WTC11 (cell line): Measurements from ENCODE around the gene VTI1A. TPM values are rescaled to one million over a fixed set of nuclear protein-coding genes. Genes with fewer than 3 reads are reported as not detected.
"Not testable (repeated sequence)": the region's sequence is repeated elsewhere in the genome, so short reads cannot be mapped to it uniquely, and the experiment has no call there.

Source experiments
- ATAC-seq: fragments of 200-7000 bp; cut with Tn5 transposase; 2 replicates; pipeline ENCODE4 v1.10.0; 2021; ENCODE audit warnings: mild to moderate bottlenecking, moderate library complexity
- CTCF ChIA-PET: fragments of 300-600 bp; sonication (Branson Sonifier 250); formaldehyde crosslinking; loops from one replicate; lab custom pipeline; 2021; ENCODE audit warnings: antibody characterized with exemption; lab: Charles Lee
- POLR2A ChIA-PET: fragments of 350-600 bp; sonication (Branson Sonifier 250); formaldehyde crosslinking; loops from one replicate; lab custom pipeline; 2021; ENCODE audit warnings: antibody characterized with exemption; lab: Charles Lee
- DNase-seq: peaks from one replicate; pipeline ENCODE4 v3.0.0; 2021; ENCODE audit warnings: low spot score
- H3K27ac Mint-ChIP-seq: 2 replicates; pipeline ENCODE4 v1.8.0; 2021; ENCODE audit warnings: mixed read lengths
- H3K27me3 Mint-ChIP-seq: 2 replicates; pipeline ENCODE4 v1.8.0; 2021; ENCODE audit warnings: low read depth, mild to moderate bottlenecking, moderate library complexity, mixed read lengths
- H3K36me3 Mint-ChIP-seq: 2 replicates; pipeline ENCODE4 v1.8.0; 2021; ENCODE audit warnings: mixed read lengths
- H3K4me1 Mint-ChIP-seq: 2 replicates; pipeline ENCODE4 v1.8.0; 2022; ENCODE audit warnings: mixed read lengths
- H3K4me3 Mint-ChIP-seq: 2 replicates; pipeline ENCODE4 v1.8.0; 2021; ENCODE audit warnings: mild to moderate bottlenecking, moderate library complexity, mixed read lengths
- H3K9me3 Mint-ChIP-seq: 2 replicates; pipeline ENCODE4 v1.8.0; 2021; ENCODE audit warnings: mixed read lengths
- ATF1 ChIP-seq: sonication (generic); formaldehyde crosslinking; IDR thresholded peaks from 2 replicates; pipeline ENCODE4 v1.8.1; 2023; ENCODE audit warnings: mild to moderate bottlenecking, moderate library complexity, missing genetic modification reagents
- ESRRA ChIP-seq: sonication (generic); formaldehyde crosslinking; IDR thresholded peaks from 2 replicates; pipeline ENCODE4 v1.8.1; 2022; ENCODE audit warnings: mild to moderate bottlenecking, missing genetic modification reagents, borderline replicate concordance
- KAT7 ChIP-seq: sonication (generic); formaldehyde crosslinking; IDR thresholded peaks from 2 replicates; pipeline ENCODE4 v1.8.1; 2023; ENCODE audit warnings: missing genetic modification reagents, mild to moderate bottlenecking, borderline replicate concordance
- MYBL2 ChIP-seq: sonication (generic); formaldehyde crosslinking; IDR thresholded peaks from 2 replicates; pipeline ENCODE4 v1.8.1; 2023; ENCODE audit warnings: mild to moderate bottlenecking, moderate library complexity, missing genetic modification reagents
- NR1H2 ChIP-seq: sonication (generic); formaldehyde crosslinking; IDR thresholded peaks from 2 replicates; pipeline ENCODE4 v1.9.0; 2021; ENCODE audit warnings: mild to moderate bottlenecking, moderate library complexity, missing genetic modification reagents
- SMAD3 ChIP-seq: sonication (generic); formaldehyde crosslinking; IDR thresholded peaks from 2 replicates; pipeline ENCODE4 v1.8.0; 2022; ENCODE audit warnings: missing genetic modification reagents, mild to moderate bottlenecking, borderline replicate concordance
- ZNF121 ChIP-seq: sonication (generic); formaldehyde crosslinking; IDR thresholded peaks from 2 replicates; pipeline ENCODE4 v1.8.0; 2023; ENCODE audit warnings: missing genetic modification reagents
- total RNA-seq: library from RNA; stranded (reverse); gene quantifications from 3 replicates; pipeline ENCODE4 v1.2.3, GENCODE V29; 2021
- TF ChIP-seq, protein P1 (sequence below): fragments of 250-450 bp; sonication (Bioruptor Pico); conservative IDR thresholded peaks from 2 replicates; pipeline ENCODE4 v1.9.0; 2021; ENCODE audit warnings: mild to moderate bottlenecking
- TF ChIP-seq, protein P2 (sequence below): fragments of 250-450 bp; sonication (Bioruptor Pico); IDR thresholded peaks from 2 replicates; pipeline ENCODE4 v1.9.0; 2021; ENCODE audit warnings: mild to moderate bottlenecking, borderline replicate concordance
- TF ChIP-seq, protein P3 (sequence below): fragments of 250-450 bp; sonication (Bioruptor Pico); IDR thresholded peaks from 2 replicates; pipeline ENCODE4 v1.9.0; 2021; ENCODE audit warnings: mild to moderate bottlenecking
- TF ChIP-seq, protein P4 (sequence below): sonication (generic); formaldehyde crosslinking; IDR thresholded peaks from 2 replicates; pipeline ENCODE4 v1.8.0; 2023; ENCODE audit warnings: missing genetic modification reagents
- TF ChIP-seq, protein P5 (sequence below): sonication (generic); formaldehyde crosslinking; IDR thresholded peaks from 2 replicates; pipeline ENCODE4 v1.8.1; 2023; ENCODE audit warnings: mild to moderate bottlenecking, missing genetic modification reagents
- TF ChIP-seq, protein P6 (sequence below): sonication (generic); formaldehyde crosslinking; IDR thresholded peaks from 2 replicates; pipeline ENCODE4 v1.8.0; 2022; ENCODE audit warnings: mild to moderate bottlenecking, missing genetic modification reagents
- TF ChIP-seq, protein P7 (sequence below): sonication (generic); formaldehyde crosslinking; IDR thresholded peaks from 2 replicates; pipeline ENCODE4 v1.8.1; 2023; ENCODE audit warnings: mild to moderate bottlenecking, missing genetic modification reagents, moderate library complexity

Gene VTI1A
- total RNA-seq, 1 experiment from 2014 or later, result 20.1 TPM

DNA sequence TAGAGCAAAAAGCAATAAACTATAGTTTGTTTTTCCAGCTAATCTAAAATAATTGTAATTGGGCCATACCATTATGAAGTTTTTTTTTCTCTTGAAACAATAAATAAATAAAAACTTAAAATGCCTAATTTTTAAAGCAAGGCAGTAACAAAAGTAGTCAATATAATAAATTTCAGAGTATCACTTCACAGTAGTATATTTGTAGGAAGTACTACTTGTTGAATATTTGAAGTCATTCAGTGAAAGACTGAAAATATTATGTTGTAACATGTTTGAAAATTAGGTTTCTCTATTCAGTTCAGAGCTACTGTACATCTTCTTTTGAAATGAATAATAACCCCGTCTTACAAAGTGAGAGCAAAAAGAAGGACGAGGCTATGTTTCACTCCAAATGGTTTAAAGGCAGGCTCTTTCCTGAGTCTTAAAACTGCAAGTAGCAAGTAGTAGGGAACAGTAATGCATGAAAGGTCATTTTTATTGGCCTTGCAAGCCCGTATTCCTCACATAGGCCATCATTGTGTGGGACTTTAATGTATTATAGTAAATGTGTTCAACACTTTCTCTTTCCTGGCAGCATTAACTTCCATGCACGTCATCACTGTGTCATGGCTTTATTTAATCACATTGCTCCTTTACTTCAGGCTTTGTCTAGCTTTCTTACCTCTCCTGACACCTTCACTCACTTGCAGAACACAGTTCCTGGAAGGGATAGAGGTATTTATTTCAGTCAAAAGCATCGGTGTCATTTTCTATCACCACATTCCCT is 141.4 kb downstream of the VTI1A start (continued):
- TF ChIP-seq, protein P1, sequence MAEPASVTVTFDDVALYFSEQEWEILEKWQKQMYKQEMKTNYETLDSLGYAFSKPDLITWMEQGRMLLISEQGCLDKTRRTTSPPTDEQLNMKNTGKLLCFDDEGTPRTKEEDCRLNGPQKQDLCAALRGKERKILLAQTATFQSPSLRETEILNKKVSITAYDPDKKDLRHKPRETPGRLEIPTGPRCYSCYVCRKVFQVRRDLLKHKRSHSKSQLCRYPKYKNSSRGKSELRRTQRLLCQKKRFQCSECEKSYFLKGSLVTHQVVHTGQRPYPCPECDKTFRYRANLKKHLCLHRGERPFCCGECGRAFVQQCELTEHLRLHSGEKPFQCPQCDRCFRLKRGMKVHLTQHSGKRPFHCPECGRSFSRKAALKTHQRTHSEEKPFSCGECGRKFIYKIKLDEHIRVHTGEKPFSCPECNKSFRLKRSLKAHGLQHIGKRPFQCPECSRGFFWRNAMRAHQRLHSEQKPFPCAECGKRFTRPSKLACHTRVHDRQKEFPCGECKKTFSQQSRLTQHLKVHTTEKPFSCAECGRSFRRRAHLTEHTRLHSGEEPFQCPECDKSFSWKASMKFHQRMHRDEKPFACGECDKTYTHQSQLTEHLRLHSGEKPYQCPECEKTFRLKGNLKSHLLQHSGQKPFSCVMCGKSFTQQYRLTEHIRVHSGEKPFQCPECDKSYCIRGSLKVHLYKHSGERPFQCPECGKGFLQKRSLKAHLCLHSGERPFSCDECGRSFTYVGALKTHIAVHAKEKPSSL (CRISPR knock-in tag), result no peak
- no peak for TF ChIP-seq NR1H2 (CRISPR knock-in tag)
- TF ChIP-seq, protein P2, sequence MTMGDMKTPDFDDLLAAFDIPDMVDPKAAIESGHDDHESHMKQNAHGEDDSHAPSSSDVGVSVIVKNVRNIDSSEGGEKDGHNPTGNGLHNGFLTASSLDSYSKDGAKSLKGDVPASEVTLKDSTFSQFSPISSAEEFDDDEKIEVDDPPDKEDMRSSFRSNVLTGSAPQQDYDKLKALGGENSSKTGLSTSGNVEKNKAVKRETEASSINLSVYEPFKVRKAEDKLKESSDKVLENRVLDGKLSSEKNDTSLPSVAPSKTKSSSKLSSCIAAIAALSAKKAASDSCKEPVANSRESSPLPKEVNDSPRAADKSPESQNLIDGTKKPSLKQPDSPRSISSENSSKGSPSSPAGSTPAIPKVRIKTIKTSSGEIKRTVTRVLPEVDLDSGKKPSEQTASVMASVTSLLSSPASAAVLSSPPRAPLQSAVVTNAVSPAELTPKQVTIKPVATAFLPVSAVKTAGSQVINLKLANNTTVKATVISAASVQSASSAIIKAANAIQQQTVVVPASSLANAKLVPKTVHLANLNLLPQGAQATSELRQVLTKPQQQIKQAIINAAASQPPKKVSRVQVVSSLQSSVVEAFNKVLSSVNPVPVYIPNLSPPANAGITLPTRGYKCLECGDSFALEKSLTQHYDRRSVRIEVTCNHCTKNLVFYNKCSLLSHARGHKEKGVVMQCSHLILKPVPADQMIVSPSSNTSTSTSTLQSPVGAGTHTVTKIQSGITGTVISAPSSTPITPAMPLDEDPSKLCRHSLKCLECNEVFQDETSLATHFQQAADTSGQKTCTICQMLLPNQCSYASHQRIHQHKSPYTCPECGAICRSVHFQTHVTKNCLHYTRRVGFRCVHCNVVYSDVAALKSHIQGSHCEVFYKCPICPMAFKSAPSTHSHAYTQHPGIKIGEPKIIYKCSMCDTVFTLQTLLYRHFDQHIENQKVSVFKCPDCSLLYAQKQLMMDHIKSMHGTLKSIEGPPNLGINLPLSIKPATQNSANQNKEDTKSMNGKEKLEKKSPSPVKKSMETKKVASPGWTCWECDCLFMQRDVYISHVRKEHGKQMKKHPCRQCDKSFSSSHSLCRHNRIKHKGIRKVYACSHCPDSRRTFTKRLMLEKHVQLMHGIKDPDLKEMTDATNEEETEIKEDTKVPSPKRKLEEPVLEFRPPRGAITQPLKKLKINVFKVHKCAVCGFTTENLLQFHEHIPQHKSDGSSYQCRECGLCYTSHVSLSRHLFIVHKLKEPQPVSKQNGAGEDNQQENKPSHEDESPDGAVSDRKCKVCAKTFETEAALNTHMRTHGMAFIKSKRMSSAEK (CRISPR knock-in tag), result no peak
- TF ChIP-seq, protein P3, sequence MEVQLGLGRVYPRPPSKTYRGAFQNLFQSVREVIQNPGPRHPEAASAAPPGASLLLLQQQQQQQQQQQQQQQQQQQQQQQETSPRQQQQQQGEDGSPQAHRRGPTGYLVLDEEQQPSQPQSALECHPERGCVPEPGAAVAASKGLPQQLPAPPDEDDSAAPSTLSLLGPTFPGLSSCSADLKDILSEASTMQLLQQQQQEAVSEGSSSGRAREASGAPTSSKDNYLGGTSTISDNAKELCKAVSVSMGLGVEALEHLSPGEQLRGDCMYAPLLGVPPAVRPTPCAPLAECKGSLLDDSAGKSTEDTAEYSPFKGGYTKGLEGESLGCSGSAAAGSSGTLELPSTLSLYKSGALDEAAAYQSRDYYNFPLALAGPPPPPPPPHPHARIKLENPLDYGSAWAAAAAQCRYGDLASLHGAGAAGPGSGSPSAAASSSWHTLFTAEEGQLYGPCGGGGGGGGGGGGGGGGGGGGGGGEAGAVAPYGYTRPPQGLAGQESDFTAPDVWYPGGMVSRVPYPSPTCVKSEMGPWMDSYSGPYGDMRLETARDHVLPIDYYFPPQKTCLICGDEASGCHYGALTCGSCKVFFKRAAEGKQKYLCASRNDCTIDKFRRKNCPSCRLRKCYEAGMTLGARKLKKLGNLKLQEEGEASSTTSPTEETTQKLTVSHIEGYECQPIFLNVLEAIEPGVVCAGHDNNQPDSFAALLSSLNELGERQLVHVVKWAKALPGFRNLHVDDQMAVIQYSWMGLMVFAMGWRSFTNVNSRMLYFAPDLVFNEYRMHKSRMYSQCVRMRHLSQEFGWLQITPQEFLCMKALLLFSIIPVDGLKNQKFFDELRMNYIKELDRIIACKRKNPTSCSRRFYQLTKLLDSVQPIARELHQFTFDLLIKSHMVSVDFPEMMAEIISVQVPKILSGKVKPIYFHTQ (CRISPR knock-in tag), result no peak
- TF ChIP-seq, protein P4, sequence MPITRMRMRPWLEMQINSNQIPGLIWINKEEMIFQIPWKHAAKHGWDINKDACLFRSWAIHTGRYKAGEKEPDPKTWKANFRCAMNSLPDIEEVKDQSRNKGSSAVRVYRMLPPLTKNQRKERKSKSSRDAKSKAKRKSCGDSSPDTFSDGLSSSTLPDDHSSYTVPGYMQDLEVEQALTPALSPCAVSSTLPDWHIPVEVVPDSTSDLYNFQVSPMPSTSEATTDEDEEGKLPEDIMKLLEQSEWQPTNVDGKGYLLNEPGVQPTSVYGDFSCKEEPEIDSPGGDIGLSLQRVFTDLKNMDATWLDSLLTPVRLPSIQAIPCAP (CRISPR knock-in tag), result no peak
- TF ChIP-seq ESRRA (CRISPR knock-in tag), result no peak
- TF ChIP-seq ATF1 (CRISPR knock-in tag), result no peak
- TF ChIP-seq, protein P5, sequence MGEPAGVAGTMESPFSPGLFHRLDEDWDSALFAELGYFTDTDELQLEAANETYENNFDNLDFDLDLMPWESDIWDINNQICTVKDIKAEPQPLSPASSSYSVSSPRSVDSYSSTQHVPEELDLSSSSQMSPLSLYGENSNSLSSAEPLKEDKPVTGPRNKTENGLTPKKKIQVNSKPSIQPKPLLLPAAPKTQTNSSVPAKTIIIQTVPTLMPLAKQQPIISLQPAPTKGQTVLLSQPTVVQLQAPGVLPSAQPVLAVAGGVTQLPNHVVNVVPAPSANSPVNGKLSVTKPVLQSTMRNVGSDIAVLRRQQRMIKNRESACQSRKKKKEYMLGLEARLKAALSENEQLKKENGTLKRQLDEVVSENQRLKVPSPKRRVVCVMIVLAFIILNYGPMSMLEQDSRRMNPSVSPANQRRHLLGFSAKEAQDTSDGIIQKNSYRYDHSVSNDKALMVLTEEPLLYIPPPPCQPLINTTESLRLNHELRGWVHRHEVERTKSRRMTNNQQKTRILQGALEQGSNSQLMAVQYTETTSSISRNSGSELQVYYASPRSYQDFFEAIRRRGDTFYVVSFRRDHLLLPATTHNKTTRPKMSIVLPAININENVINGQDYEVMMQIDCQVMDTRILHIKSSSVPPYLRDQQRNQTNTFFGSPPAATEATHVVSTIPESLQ (CRISPR knock-in tag), result no peak
- TF ChIP-seq ZNF121 (CRISPR knock-in tag), result no peak
- TF ChIP-seq, protein P6, sequence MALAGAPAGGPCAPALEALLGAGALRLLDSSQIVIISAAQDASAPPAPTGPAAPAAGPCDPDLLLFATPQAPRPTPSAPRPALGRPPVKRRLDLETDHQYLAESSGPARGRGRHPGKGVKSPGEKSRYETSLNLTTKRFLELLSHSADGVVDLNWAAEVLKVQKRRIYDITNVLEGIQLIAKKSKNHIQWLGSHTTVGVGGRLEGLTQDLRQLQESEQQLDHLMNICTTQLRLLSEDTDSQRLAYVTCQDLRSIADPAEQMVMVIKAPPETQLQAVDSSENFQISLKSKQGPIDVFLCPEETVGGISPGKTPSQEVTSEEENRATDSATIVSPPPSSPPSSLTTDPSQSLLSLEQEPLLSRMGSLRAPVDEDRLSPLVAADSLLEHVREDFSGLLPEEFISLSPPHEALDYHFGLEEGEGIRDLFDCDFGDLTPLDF (CRISPR knock-in tag), result no peak
- no peak for TF ChIP-seq KAT7 (CRISPR knock-in tag)

DNA sequence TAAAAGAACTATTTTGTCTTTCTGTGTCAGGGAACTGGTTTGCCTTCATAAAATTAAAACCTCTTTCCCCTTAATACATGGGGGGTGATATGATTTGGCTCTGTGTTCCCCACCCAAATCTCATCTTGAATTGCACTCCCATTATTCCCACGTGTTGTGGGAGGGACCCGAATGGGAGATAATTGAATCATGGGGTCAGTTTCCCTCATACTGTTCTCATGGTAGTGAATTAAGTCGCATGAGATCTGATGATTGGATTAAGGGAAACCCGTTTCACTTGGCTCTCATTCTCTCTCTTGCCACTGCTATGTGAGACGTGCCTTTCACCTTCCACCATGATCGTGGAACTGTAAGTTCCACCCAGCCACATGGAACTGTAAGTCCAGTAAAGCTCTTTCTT is 142.1 kb downstream of the VTI1A start:
- H3K27me3 Mint-ChIP-seq, result no peaks in the 10 kb centered on the region
- DNase-seq (no peak), ATAC-seq (no peak)
- H3K9me3 Mint-ChIP-seq, result no peaks in the 10 kb centered on the region
- ChIA-PET CTCF (no interaction called here), POLR2A (no interaction called here)
- H3K36me3 Mint-ChIP-seq, result no peaks in the 10 kb centered on the region
- H3K27ac Mint-ChIP-seq, result 0 out of 2 replicates have a peak overlapping the region, but pooled peaks have one; percentile 85
- peaks cover 28% of the 10 kb centered on the region for H3K4me1 Mint-ChIP-seq
- TF ChIP-seq, protein P7, sequence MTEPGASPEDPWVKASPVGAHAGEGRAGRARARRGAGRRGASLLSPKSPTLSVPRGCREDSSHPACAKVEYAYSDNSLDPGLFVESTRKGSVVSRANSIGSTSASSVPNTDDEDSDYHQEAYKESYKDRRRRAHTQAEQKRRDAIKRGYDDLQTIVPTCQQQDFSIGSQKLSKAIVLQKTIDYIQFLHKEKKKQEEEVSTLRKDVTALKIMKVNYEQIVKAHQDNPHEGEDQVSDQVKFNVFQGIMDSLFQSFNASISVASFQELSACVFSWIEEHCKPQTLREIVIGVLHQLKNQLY, result no peak
- TF ChIP-seq SMAD3 (no peak), MYBL2 (CRISPR knock-in tag) (no peak)
- no peak overlapping the region for H3K4me3 Mint-ChIP-seq

DNA sequence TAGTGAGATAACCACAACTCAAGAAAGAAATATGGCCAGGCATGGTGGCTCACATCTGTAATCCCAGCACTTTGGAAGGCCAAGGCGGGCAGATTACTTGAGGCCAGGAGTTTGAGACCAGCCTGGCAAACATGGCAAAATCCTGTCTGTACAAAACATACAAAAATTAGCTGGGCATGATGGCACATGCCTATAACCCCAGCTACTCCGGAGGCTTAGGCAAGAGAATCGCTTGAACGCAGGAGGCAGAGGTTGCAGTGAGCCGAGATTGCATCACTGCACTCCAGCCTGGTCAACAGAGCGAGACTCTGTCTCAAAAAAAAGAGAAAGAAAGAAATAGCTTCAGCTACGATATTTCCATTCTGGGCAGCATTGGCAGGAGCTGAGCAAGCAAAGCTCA is 143.8 kb downstream of the VTI1A start:
- H3K36me3 Mint-ChIP-seq, DNase-seq, H3K9me3 Mint-ChIP-seq, H3K4me3 Mint-ChIP-seq, ATAC-seq, CTCF ChIA-PET, H3K27me3 Mint-ChIP-seq: not testable (repeated sequence)
- peak overlapping the region; percentile 19; the same call in 1 of the 2 replicates for H3K27ac Mint-ChIP-seq
- H3K4me1 Mint-ChIP-seq, result peaks cover 27% of the 10 kb centered on the region
- POLR2A ChIA-PET, result interaction anchor here (0.6 kb wide), 1 partner anchor 11 kb away, joined by 3 read pairs; no protein-coding TSS in a partner anchor
